K562 (cell line): Measurements from ENCODE around the gene ZNF135. TPM values are rescaled to one million over a fixed set of nuclear protein-coding genes. Genes with fewer than 3 reads are reported as not detected.

Experiments used
- ATAC-seq: fragments of 200-7000 bp; cut with Tn5 transposase; 3 replicates; pipeline ENCODE4 v1.9.1; 2020; ENCODE audit warnings: moderate library complexity
- BruUV-seq: library from RNA; stranded (reverse); fragments of 400-500 nt; replicated peaks from 2 replicates; lab custom pipeline; 2021; lab: Mats Ljungman, UMichigan
- CTCF ChIA-PET: fragments of 300-600 bp; formaldehyde crosslinking; extraction: SDS; loops from one replicate; lab custom pipeline; 2021; ENCODE audit warnings: low intra/inter-chr PET ratio; lab: Yijun Ruan, JAX
- POLR2A ChIA-PET: fragments of 300-600, 350-650 bp; sonication (Branson Sonifier 250); formaldehyde crosslinking; extraction: SDS; loops from one replicate; lab custom pipeline; 2021; ENCODE audit warnings: antibody characterized with exemption, inconsistent platforms; lab: Yijun Ruan, JAX
- DNase-seq, 4 experiments: peaks; one replicate each; pipeline versions ENCODE4 v3.0.0 to v3.0.0-alpha.2; 2011 to 2018; ENCODE audit warnings: low spot score in 3 of 4, mixed read lengths in 3 of 4; ENCODE audit errors: extremely low read depth in 1 of 4
- FAIRE-seq: peaks from 2 replicates; lab custom pipeline; 2011; peaks lifted over from hg19 to GRCh38; lab: Jason Lieb, UNC
- H2AFZ ChIP-seq: 2 replicates; pipeline ENCODE4 v1.6.0; 2011; ENCODE audit warnings: low read depth, low read length, control low read depth, inconsistent platforms
- H3K27ac ChIP-seq: fragments of 200-600 bp; 3 replicates; pipeline ENCODE4 v1.8.0; 2011; ENCODE audit warnings: low read depth, mild to moderate bottlenecking, control low read depth, inconsistent platforms, low read length, moderate library complexity, mixed read lengths; ENCODE audit errors: extremely low read depth
- H3K27me3 ChIP-seq, 2 experiments: fragments of 300-600 bp in 1 of 2; 2 replicates in 1 of 2; 3 replicates in 1 of 2; pipeline versions ENCODE4 v1.6.0 to v1.8.0; 2011; ENCODE audit warnings: inconsistent platforms in 2 of 2, low read length in 2 of 2, mild to moderate bottlenecking in 1 of 2, mixed read lengths in 1 of 2, moderate library complexity in 1 of 2; ENCODE audit not compliant: control insufficient read depth in 2 of 2, insufficient read depth in 2 of 2
- H3K36me3 ChIP-seq: fragments of 300-600 bp; 3 replicates; pipeline ENCODE4 v1.8.0; 2011; ENCODE audit warnings: mild to moderate bottlenecking, low read length, inconsistent platforms; ENCODE audit not compliant: control insufficient read depth, insufficient read depth
- H3K4me1 ChIP-seq, 2 experiments: fragments of 200-600 bp in 1 of 2; replicated peaks in 1 of 2; 2 replicates in 1 of 2; 3 replicates in 1 of 2; pipeline versions ENCODE4 v1.5.1 to v1.8.0; 2011; ENCODE audit warnings: inconsistent platforms in 2 of 2, low read length in 2 of 2, mild to moderate bottlenecking in 1 of 2, mixed read lengths in 1 of 2, moderate library complexity in 1 of 2; ENCODE audit not compliant: control insufficient read depth in 2 of 2, insufficient read depth in 2 of 2
- H3K4me2 ChIP-seq: 2 replicates; pipeline ENCODE4 v1.6.1; 2011; ENCODE audit warnings: low read length, control low read depth, inconsistent platforms, mixed read lengths; ENCODE audit not compliant: insufficient read depth
- H3K4me3 ChIP-seq: fragments of 200-600 bp; sonication (generic), shearing (Covaris generic); 2 replicates; pipeline ENCODE4 v1.5.1; 2016; ENCODE audit warnings: control low read depth, inconsistent platforms
- H3K79me2 ChIP-seq: fragments of 200-600 bp; 3 replicates; pipeline ENCODE4 v1.8.0; 2011; ENCODE audit warnings: low read length, inconsistent platforms; ENCODE audit not compliant: control insufficient read depth, insufficient read depth
- H3K9ac ChIP-seq, 2 experiments: 2 replicates each; pipeline versions ENCODE4 v1.6.0 to v1.6.1; 2011; ENCODE audit warnings: low read depth in 2 of 2, low read length in 2 of 2, control low read depth in 1 of 2, inconsistent platforms in 1 of 2, mild to moderate bottlenecking in 1 of 2, mixed read lengths in 1 of 2; ENCODE audit not compliant: insufficient read depth in 1 of 2
- H3K9me1 ChIP-seq: one replicate; pipeline ENCODE4 v1.6.0; 2011; ENCODE audit warnings: inconsistent platforms, mild to moderate bottlenecking, low read length, moderate library complexity; ENCODE audit not compliant: control insufficient read depth, insufficient read depth
- H3K9me3 ChIP-seq: replicated peaks from 2 replicates; pipeline ENCODE4 v1.5.1; 2011; ENCODE audit warnings: low read depth, low read length, inconsistent platforms; ENCODE audit not compliant: control insufficient read depth, insufficient read depth
- H4K20me1 ChIP-seq: replicated peaks from 2 replicates; pipeline ENCODE4 v1.6.1; 2011; ENCODE audit warnings: low read length, inconsistent platforms, mixed read lengths; ENCODE audit not compliant: control insufficient read depth, insufficient read depth
- CCNT2 ChIP-seq: IDR thresholded peaks from 2 replicates; pipeline ENCODE4 v1.6.1; 2011; ENCODE audit warnings: borderline replicate concordance, low read depth, mild to moderate bottlenecking, moderate library complexity, mixed read lengths, low read length; ENCODE audit not compliant: insufficient read length; ENCODE audit errors: extremely low read depth
- CTCF ChIP-seq, 3 experiments: IDR thresholded peaks in 2 of 3; conservative IDR thresholded peaks in 1 of 3; 2 replicates each; pipeline ENCODE4 v1.5.1; 2011 to 2012; ENCODE audit warnings: low read length in 3 of 3, mild to moderate bottlenecking in 3 of 3, control low read depth in 2 of 3, improper control_type of control experiment in 1 of 3, inconsistent platforms in 1 of 3, low read depth in 1 of 3, mixed read lengths in 1 of 3, moderate library complexity in 1 of 3; ENCODE audit not compliant: insufficient read depth in 2 of 3
- HSF4 ChIP-seq: fragments of 250-450 bp; sonication (Bioruptor Pico); IDR thresholded peaks from 2 replicates; pipeline ENCODE4 v2.1.2; 2022; ENCODE audit warnings: mild to moderate bottlenecking, moderate library complexity, borderline replicate concordance
- MBD1 ChIP-seq: fragments of 250-450 bp; sonication (Bioruptor Pico); IDR thresholded peaks from 2 replicates; pipeline ENCODE4 v1.8.0; 2022; ENCODE audit warnings: inconsistent platforms
- RBM15 ChIP-seq: fragments of 200-400 bp; formaldehyde crosslinking; IDR thresholded peaks from 2 replicates; pipeline ENCODE4 v1.6.1; 2018; ENCODE audit warnings: mild to moderate bottlenecking, low read length, moderate library complexity; ENCODE audit not compliant: insufficient read depth
- RFX5 ChIP-seq: IDR thresholded peaks from 2 replicates; pipeline ENCODE4 v1.6.1; 2011; ENCODE audit warnings: low read depth, mild to moderate bottlenecking, improper control_type of control experiment, low read length
- SFPQ ChIP-seq: fragments of 200-400 bp; formaldehyde crosslinking; IDR thresholded peaks from 2 replicates; pipeline ENCODE4 v1.6.1; 2017; ENCODE audit warnings: mild to moderate bottlenecking, low read depth, low read length, moderate library complexity
- SOX6 ChIP-seq: fragments of 450-650 bp; IDR thresholded peaks from 2 replicates; pipeline ENCODE4 v1.6.1; 2014; ENCODE audit warnings: mild to moderate bottlenecking
- U2AF1 ChIP-seq: fragments of 200-400 bp; formaldehyde crosslinking; optimal IDR thresholded peaks from 2 replicates; pipeline ENCODE3; 2017; ENCODE audit warnings: mild to moderate bottlenecking, low read depth, low read length, moderate library complexity
- ZEB2 ChIP-seq: fragments of 450-650 bp; IDR thresholded peaks from 2 replicates; pipeline ENCODE4 v1.6.1; 2016
- WGBS: fragments of 100-300 bp; shearing (Covaris generic); methylation state at CpG from one replicate; pipeline ENCODE4 v1.1.6; 2016; ENCODE audit warnings: low coverage, mixed read lengths; ENCODE audit not compliant: insufficient coverage; ENCODE audit errors: missing lambda C conversion rate; 5-methylcytosine and 5-hydroxymethylcytosine counted together
- in situ Hi-C: fragments of 300-500 bp; cut with MboI; formaldehyde crosslinking; loops from 4 replicates; pipeline ENCODE4 v1.15.0; 2018; ENCODE audit warnings: inconsistent platforms, mixed read lengths
- intact Hi-C: fragments of 100-400 bp; cut with micrococcal nuclease; formaldehyde crosslinking; loops from 2 replicates; pipeline ENCODE4 v1.14.2; 2022
- polyA plus RNA-seq, 8 experiments: library from polyadenylated mRNA; depleted of rRNA in 4 of 8; stranded (reverse) in 5 of 8; unstranded in 3 of 8; fragments of >200 nt; fragmentation: Nextera tagmentation in 2 of 8; fragmentation: Illumina TruSeq in 1 of 8; extraction: Ambion mirVana in 2 of 8; extraction: Trizol in 1 of 8; gene quantifications; 2 replicates each; pipeline versions ENCODE4 v1.2.1 to v1.2.3, GENCODE V29; 2011 to 2014; ENCODE audit warnings: inconsistent platforms in 1 of 8, missing spikeins in 1 of 8
- total RNA-seq, 7 experiments: library from RNA; depleted of rRNA in 6 of 7; stranded (reverse); fragments of >200 nt in 6 of 7; fragmentation: Illumina TruSeq in 2 of 7; extraction: Trizol in 2 of 7; gene quantifications; 2 replicates each; pipeline versions ENCODE4 v1.2.1 to v1.2.3, GENCODE V29; 2011 to 2021; ENCODE audit warnings: low replicate concordance in 1 of 7

ZNF135 gene
- total and polyA plus RNA-seq, 9 of the 15 experiments (the other 6 are each of a cell fraction or from before 2014, with no cell fraction given) = not detected

GRCh38 chr19:58040751-58041525 lies 18.1 kb upstream of the ZNF135 start (continued):
- TF ChIP-seq U2AF1 (no peak), SOX6 (no peak), RFX5 (no peak), RBM15 (no peak), SFPQ (no peak), HSF4 (CRISPR knock-in tag) (no peak)

- POLR2A ChIA-PET = no interaction called here
- no peak overlapping the region for H3K9ac ChIP-seq
- BruUV-seq = no TSS peak
- TF ChIP-seq CTCF (IDR thresholded peaks at IDR 0.05 in 2 of 3, conservative IDR thresholded peaks at IDR 0.05 in 1 of 3; ENCODE audit: insufficient read depth in 2 of 3, low read depth in 1 of 3, low read length in 3 of 3) = peak in 2 of 3 experiments; percentile 16 to 22; a peak in 1 of 6 replicates
- no peak for TF ChIP-seq ZEB2
- TF ChIP-seq CCNT2 = no peak
- no peak for TF ChIP-seq MBD1 (CRISPR knock-in tag)
Measured at GRCh38 chr19:58042495-58043340, 16.4 kb upstream of the ZNF135 start.

More at GRCh38 chr19:58042495-58043340, 16.4 kb upstream of the ZNF135 start:
- Histone ChIP-seq H2AFZ (no peak overlapping the region), H3K79me2 (no peaks in the 10 kb centered on the region), H3K4me2 (no peak overlapping the region), H3K4me3 (no peak overlapping the region), H3K9me3 (no peaks in the 10 kb centered on the region), H3K4me1 (peaks cover 0 to 16% of the 10 kb centered on the region in 2 experiments; a peak in 2 of 5 replicates), H3K9me1 (no peaks in the 10 kb centered on the region), H3K27me3 (peaks cover 0 to 10% of the 10 kb centered on the region in 2 experiments; a peak in 2 of 5 replicates), H3K36me3 (no peaks in the 10 kb centered on the region), H3K27ac (no peak overlapping the region), H4K20me1 (no peaks in the 10 kb centered on the region)
- 21% methylated on average over 48 of the region's 54 CpGs for WGBS
- ATAC-seq (no peak), FAIRE-seq (no peak), DNase-seq (no peak)
- in situ Hi-C loops (no loop called here), intact Hi-C loops (no loop called here)
- CTCF ChIA-PET = no interaction called here
